ENCODE data around the gene ARAP3.
"Not testable (repeated sequence)": the region's sequence is repeated elsewhere in the genome, so short reads cannot be mapped to it uniquely, and the experiment has no call there.

ARAP3 gene

GRCh38 chr5:141681695-141682641 is at the start of gene ARAP3:
ARAP3 (minus strand) TSS chr5:141682230; CDS start chr5:141680486, 1,744 bp downstream.
- intact Hi-C loops (cut with micrococcal nuclease) = no loop called here
- peaks cover 47% of the 10 kb centered on the region for H3K4me1 Mint-ChIP-seq (ENCODE audit: low read depth)
- H3K27ac Mint-ChIP-seq = peak within 1 kb of the TSS; percentile 60
- H3K27me3 Mint-ChIP-seq = peaks cover 3% of the 10 kb centered on the region
- H3K36me3 Mint-ChIP-seq (ENCODE audit: low read depth) = peaks cover 8% of the 10 kb centered on the region
- H3K4me3 Mint-ChIP-seq = peak within 1 kb of the TSS; percentile 64
- no peaks in the 10 kb centered on the region for H3K9me3 Mint-ChIP-seq

GRCh38 chr5:141729387-141730006 is 47.5 kb upstream of the ARAP3 start:
- Mint-ChIP-seq H3K4me1 (ENCODE audit: low read depth) (no peaks in the 10 kb centered on the region), H3K36me3 (ENCODE audit: low read depth) (no peaks in the 10 kb centered on the region), H3K4me3 (no peak overlapping the region), H3K9me3 (no peaks in the 10 kb centered on the region), H3K27me3 (peaks cover 19% of the 10 kb centered on the region), H3K27ac (no peak overlapping the region)
- intact Hi-C loops (cut with micrococcal nuclease) = no loop called here

GRCh38 chr5:141725891-141726290 is 43.9 kb upstream of the ARAP3 start:
- Mint-ChIP-seq H3K4me3 (no peak overlapping the region), H3K4me1 (ENCODE audit: low read depth) (no peaks in the 10 kb centered on the region), H3K27ac (no peak overlapping the region), H3K9me3 (no peaks in the 10 kb centered on the region), H3K27me3 (peaks cover 14% of the 10 kb centered on the region), H3K36me3 (ENCODE audit: low read depth) (no peaks in the 10 kb centered on the region)
- intact Hi-C loops (cut with micrococcal nuclease) = no loop called here

GRCh38 chr5:141725174-141725573 is 43.1 kb upstream of the ARAP3 start:
- H3K4me1 Mint-ChIP-seq (ENCODE audit: low read depth); intact Hi-C loops (cut with micrococcal nuclease); H3K4me3 Mint-ChIP-seq; H3K27ac Mint-ChIP-seq; H3K9me3 Mint-ChIP-seq; H3K36me3 Mint-ChIP-seq (ENCODE audit: low read depth): not testable (repeated sequence)
- peaks cover 16% of the 10 kb centered on the region for H3K27me3 Mint-ChIP-seq

- intact Hi-C loops (cut with micrococcal nuclease) = no loop called here
- Mint-ChIP-seq H3K4me1 (ENCODE audit: low read depth) (no peaks in the 10 kb centered on the region), H3K36me3 (ENCODE audit: low read depth) (no peaks in the 10 kb centered on the region), H3K9me3 (no peaks in the 10 kb centered on the region), H3K27ac (no peak overlapping the region), H3K27me3 (peaks cover 24% of the 10 kb centered on the region), H3K4me3 (no peak overlapping the region)
Observed at GRCh38 chr5:141722266-141722665, 40.2 kb upstream of the ARAP3 start.

GRCh38 chr5:141717043-141717442 is 35.0 kb upstream of the ARAP3 start:
- Mint-ChIP-seq H3K36me3 (ENCODE audit: low read depth) (no peaks in the 10 kb centered on the region), H3K27ac (no peak overlapping the region), H3K27me3 (peaks cover 26% of the 10 kb centered on the region), H3K4me3 (no peak overlapping the region), H3K9me3 (no peaks in the 10 kb centered on the region), H3K4me1 (ENCODE audit: low read depth) (no peaks in the 10 kb centered on the region)
- intact Hi-C loops (cut with micrococcal nuclease) = no loop called here

GRCh38 chr5:141716468-141716867 is 34.4 kb upstream of the ARAP3 start:
- no peaks in the 10 kb centered on the region for H3K9me3 Mint-ChIP-seq
- no peaks in the 10 kb centered on the region for H3K36me3 Mint-ChIP-seq (ENCODE audit: low read depth)
- peaks cover 26% of the 10 kb centered on the region for H3K27me3 Mint-ChIP-seq
- H3K4me1 Mint-ChIP-seq (ENCODE audit: low read depth) = no peaks in the 10 kb centered on the region
- intact Hi-C loops (cut with micrococcal nuclease) = no loop called here
- no peak overlapping the region for H3K4me3 Mint-ChIP-seq
- no peak overlapping the region for H3K27ac Mint-ChIP-seq

- H3K4me1 Mint-ChIP-seq (ENCODE audit: low read depth) = no peaks in the 10 kb centered on the region
- no peaks in the 10 kb centered on the region for H3K9me3 Mint-ChIP-seq
- H3K27ac Mint-ChIP-seq = no peak overlapping the region
- no peak overlapping the region for H3K4me3 Mint-ChIP-seq
- intact Hi-C loops (cut with micrococcal nuclease) = no loop called here
- no peaks in the 10 kb centered on the region for H3K36me3 Mint-ChIP-seq (ENCODE audit: low read depth)
- H3K27me3 Mint-ChIP-seq = peaks cover 28% of the 10 kb centered on the region
Observed at GRCh38 chr5:141716009-141716408, 34.0 kb upstream of the ARAP3 start.

GRCh38 chr5:141715346-141715905 is 33.4 kb upstream of the ARAP3 start:
- intact Hi-C loops (cut with micrococcal nuclease) = no loop called here
- Mint-ChIP-seq H3K27ac (no peak overlapping the region), H3K9me3 (no peaks in the 10 kb centered on the region), H3K27me3 (peaks cover 27% of the 10 kb centered on the region), H3K4me3 (no peak overlapping the region), H3K36me3 (ENCODE audit: low read depth) (no peaks in the 10 kb centered on the region), H3K4me1 (ENCODE audit: low read depth) (no peaks in the 10 kb centered on the region)

- no peak overlapping the region for H3K4me3 Mint-ChIP-seq
- H3K27me3 Mint-ChIP-seq = peaks cover 27% of the 10 kb centered on the region
- no peak overlapping the region for H3K27ac Mint-ChIP-seq
- intact Hi-C loops (cut with micrococcal nuclease) = no loop called here
- H3K9me3 Mint-ChIP-seq = no peaks in the 10 kb centered on the region
- no peaks in the 10 kb centered on the region for H3K36me3 Mint-ChIP-seq (ENCODE audit: low read depth)
- H3K4me1 Mint-ChIP-seq (ENCODE audit: low read depth) = no peaks in the 10 kb centered on the region
Observed at GRCh38 chr5:141714542-141715310, 32.7 kb upstream of the ARAP3 start.

- intact Hi-C loops (cut with micrococcal nuclease) = no loop called here
- Mint-ChIP-seq H3K4me1 (ENCODE audit: low read depth) (no peaks in the 10 kb centered on the region), H3K9me3 (no peaks in the 10 kb centered on the region), H3K36me3 (ENCODE audit: low read depth) (no peaks in the 10 kb centered on the region), H3K27ac (no peak overlapping the region), H3K4me3 (no peak overlapping the region), H3K27me3 (peaks cover 27% of the 10 kb centered on the region)
Observed at GRCh38 chr5:141713616-141714309, 31.7 kb upstream of the ARAP3 start.

- Mint-ChIP-seq H3K4me1 (ENCODE audit: low read depth) (no peaks in the 10 kb centered on the region), H3K36me3 (ENCODE audit: low read depth) (no peaks in the 10 kb centered on the region), H3K27me3 (peaks cover 23% of the 10 kb centered on the region), H3K4me3 (no peak overlapping the region), H3K27ac (no peak overlapping the region), H3K9me3 (no peaks in the 10 kb centered on the region)
- intact Hi-C loops (cut with micrococcal nuclease) = no loop called here
Observed at GRCh38 chr5:141711687-141712086, 29.7 kb upstream of the ARAP3 start.

- no peaks in the 10 kb centered on the region for H3K36me3 Mint-ChIP-seq (ENCODE audit: low read depth)
- no peak overlapping the region for H3K27ac Mint-ChIP-seq
- H3K27me3 Mint-ChIP-seq = peaks cover 21% of the 10 kb centered on the region
- no peak overlapping the region for H3K4me3 Mint-ChIP-seq
- intact Hi-C loops (cut with micrococcal nuclease) = no loop called here
- no peaks in the 10 kb centered on the region for H3K4me1 Mint-ChIP-seq (ENCODE audit: low read depth)
- no peaks in the 10 kb centered on the region for H3K9me3 Mint-ChIP-seq
Observed at GRCh38 chr5:141709699-141710267, 27.8 kb upstream of the ARAP3 start.
